CD4-positive, alpha-beta T cell (primary cell): ENCODE measurements around the gene SNTG2. TPM values are rescaled to one million over a fixed set of nuclear protein-coding genes. Genes with fewer than 3 reads are reported as not detected.

ENCODE experiments used
- ATAC-seq: fragments of 200-7000 bp; cut with Tn5 transposase; one replicate; pipeline ENCODE4 v1.10.0; 2022; ENCODE audit warnings: mild to moderate bottlenecking; ENCODE audit not compliant: poor library complexity
- CTCF ChIA-PET: fragments of 350-600 bp; sonication (Branson Sonifier 250); formaldehyde crosslinking; loops from one replicate; lab custom pipeline; 2021; ENCODE audit warnings: antibody characterized with exemption, inconsistent platforms; lab: Charles Lee
- POLR2A ChIA-PET: fragments of 350-600 bp; sonication (Branson Sonifier 250); formaldehyde crosslinking; loops from one replicate; lab custom pipeline; 2021; ENCODE audit warnings: antibody characterized with exemption, inconsistent platforms; lab: Charles Lee
- DNase-seq, 14 experiments: peaks; one replicate each; pipeline ENCODE4 v3.0.0-alpha.2; 2013 to 2020; ENCODE audit warnings: mixed read lengths in 2 of 14
- H3K27ac ChIP-seq, 2 donors: one replicate each; pipeline versions ENCODE4 v1.5.1 to v1.7.0; 2013; ENCODE audit warnings: low read length in 2 of 2, low read depth in 1 of 2, mild to moderate bottlenecking in 1 of 2
- H3K27me3 ChIP-seq, 2 experiments: 1 replicate in 1 of 2; 2 replicates in 1 of 2; pipeline versions ENCODE4 v1.6.1 to v1.7.0; 2013; ENCODE audit warnings: low read length in 2 of 2, control low read depth in 1 of 2, mild to moderate bottlenecking in 1 of 2, moderate library complexity in 1 of 2; ENCODE audit not compliant: insufficient read depth in 2 of 2, control insufficient read depth in 1 of 2
- H3K36me3 ChIP-seq: one replicate; pipeline ENCODE4 v1.6.1; 2013; ENCODE audit warnings: low read length, control low read depth; ENCODE audit not compliant: insufficient read depth
- H3K4me1 ChIP-seq: one replicate; pipeline ENCODE4 v1.6.1; 2013; ENCODE audit warnings: low read length, control low read depth; ENCODE audit not compliant: insufficient read depth
- H3K4me3 ChIP-seq: one replicate; pipeline ENCODE4 v1.5.1; 2013; ENCODE audit warnings: mild to moderate bottlenecking, low read length, moderate library complexity
- H3K9me3 ChIP-seq, 2 experiments: 1 replicate in 1 of 2; 2 replicates in 1 of 2; pipeline versions ENCODE4 v1.6.1 to v1.7.0; 2013; ENCODE audit warnings: low read length in 2 of 2, mild to moderate bottlenecking in 2 of 2, control low read depth in 1 of 2, moderate library complexity in 1 of 2; ENCODE audit not compliant: control insufficient read depth in 1 of 2, insufficient read depth in 1 of 2
- H3K27ac Mint-ChIP-seq: one replicate; pipeline ENCODE4 v1.8.0; 2020; ENCODE audit warnings: mixed read lengths
- H3K27me3 Mint-ChIP-seq: one replicate; pipeline ENCODE4 v1.8.0; 2021; ENCODE audit warnings: mixed read lengths
- H3K36me3 Mint-ChIP-seq: one replicate; pipeline ENCODE4 v1.8.0; 2021; ENCODE audit warnings: low read depth, mixed read lengths
- H3K4me1 Mint-ChIP-seq: one replicate; pipeline ENCODE4 v1.8.0; 2021; ENCODE audit warnings: low read depth, mixed read lengths
- H3K4me3 Mint-ChIP-seq: one replicate; pipeline ENCODE4 v1.8.0; 2020; ENCODE audit warnings: mild to moderate bottlenecking, mixed read lengths
- H3K9me3 Mint-ChIP-seq: one replicate; pipeline ENCODE4 v1.8.0; 2020; ENCODE audit warnings: mixed read lengths
- intact Hi-C, 2 experiments: fragments of 100-400 bp; cut with DNase I in 1 of 2; cut with micrococcal nuclease in 1 of 2; formaldehyde crosslinking; loops; one replicate each; pipeline versions ENCODE4 v1.15.1 to v1.9.0; 2023 to 2025; cut with DNase I, micrococcal nuclease
- total RNA-seq, 174 experiments: library from RNA in 2 of 174; stranded (reverse) in 2 of 174; gene quantifications; one replicate each; pipeline ENCODE4 v1.2.3 and lab custom pipeline; 2021 to 2026
- TF ChIP-seq, protein P1 (sequence below): fragments of 200-600 bp; IDR thresholded peaks from one replicate; pipeline ENCODE4 v1.8.0; 2022; ENCODE audit warnings: antibody characterized with exemption, mild to moderate bottlenecking

The SNTG2 gene
- total RNA-seq, 2 experiments from 2014 or later = 1.1 to 1.5 TPM

DNA sequence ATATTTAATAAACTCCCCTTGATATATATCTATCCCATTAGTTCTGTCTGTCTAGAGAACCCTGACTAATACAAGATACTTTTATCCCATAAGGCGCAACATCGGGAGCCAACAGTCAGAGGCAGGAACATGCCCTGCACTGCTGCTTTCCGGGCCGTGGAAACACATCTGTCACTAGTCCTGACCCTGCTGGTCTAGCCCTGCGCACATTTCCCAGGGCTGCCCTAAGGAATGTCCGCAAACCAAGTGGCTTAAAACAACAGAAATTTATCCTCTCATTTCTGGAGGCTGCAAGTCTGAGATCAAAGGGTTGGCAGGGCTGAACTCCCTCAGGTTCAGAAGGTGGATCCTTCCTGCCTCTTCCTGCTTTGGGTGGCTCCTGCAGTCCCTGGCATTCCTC, 348.4 kb downstream of the SNTG2 start:
- CTCF ChIA-PET = no interaction called here
- Mint-ChIP-seq H3K27me3 (peaks cover 4% of the 10 kb centered on the region), H3K36me3 (no peaks in the 10 kb centered on the region), H3K4me1 (peaks cover 12% of the 10 kb centered on the region), H3K27ac (no peak overlapping the region), H3K4me3 (no peak overlapping the region), H3K9me3 (no peaks in the 10 kb centered on the region)
- Histone ChIP-seq H3K27me3 (no peaks in the 10 kb centered on the region), H3K27ac (no peak overlapping the region), H3K4me3 (no peak overlapping the region), H3K9me3 (peaks cover 0 to 3% of the 10 kb centered on the region in 2 experiments), H3K4me1 (no peaks in the 10 kb centered on the region), H3K36me3 (no peaks in the 10 kb centered on the region)
- POLR2A ChIA-PET = no interaction called here
- TF ChIP-seq, protein P1, sequence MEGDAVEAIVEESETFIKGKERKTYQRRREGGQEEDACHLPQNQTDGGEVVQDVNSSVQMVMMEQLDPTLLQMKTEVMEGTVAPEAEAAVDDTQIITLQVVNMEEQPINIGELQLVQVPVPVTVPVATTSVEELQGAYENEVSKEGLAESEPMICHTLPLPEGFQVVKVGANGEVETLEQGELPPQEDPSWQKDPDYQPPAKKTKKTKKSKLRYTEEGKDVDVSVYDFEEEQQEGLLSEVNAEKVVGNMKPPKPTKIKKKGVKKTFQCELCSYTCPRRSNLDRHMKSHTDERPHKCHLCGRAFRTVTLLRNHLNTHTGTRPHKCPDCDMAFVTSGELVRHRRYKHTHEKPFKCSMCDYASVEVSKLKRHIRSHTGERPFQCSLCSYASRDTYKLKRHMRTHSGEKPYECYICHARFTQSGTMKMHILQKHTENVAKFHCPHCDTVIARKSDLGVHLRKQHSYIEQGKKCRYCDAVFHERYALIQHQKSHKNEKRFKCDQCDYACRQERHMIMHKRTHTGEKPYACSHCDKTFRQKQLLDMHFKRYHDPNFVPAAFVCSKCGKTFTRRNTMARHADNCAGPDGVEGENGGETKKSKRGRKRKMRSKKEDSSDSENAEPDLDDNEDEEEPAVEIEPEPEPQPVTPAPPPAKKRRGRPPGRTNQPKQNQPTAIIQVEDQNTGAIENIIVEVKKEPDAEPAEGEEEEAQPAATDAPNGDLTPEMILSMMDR = no peak
- intact Hi-C loops = no loop called here
- DNase-seq (no peak), ATAC-seq (no peak)

DNA sequence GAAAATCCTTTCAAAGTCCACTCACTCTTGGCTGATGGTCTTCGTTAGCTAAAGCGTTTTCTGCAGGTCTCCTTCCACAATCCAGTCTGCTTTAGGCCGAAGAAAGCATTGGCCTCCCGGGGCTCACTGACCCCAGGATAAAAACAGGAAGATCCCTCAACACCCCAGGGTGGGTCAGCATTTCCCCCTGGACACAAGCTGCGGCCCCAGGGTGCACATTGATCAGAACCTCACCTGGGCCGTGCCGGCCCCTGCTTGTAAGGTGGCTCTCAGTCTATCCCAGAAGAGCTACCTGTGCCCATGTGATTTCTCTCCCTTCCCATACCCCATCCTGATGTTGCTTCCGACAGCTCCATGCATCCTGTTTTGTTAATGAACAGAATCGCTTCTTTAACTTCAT, 349.6 kb downstream of the SNTG2 start:
- Histone ChIP-seq H3K4me1 (no peaks in the 10 kb centered on the region), H3K27me3 (no peaks in the 10 kb centered on the region), H3K4me3 (no peak overlapping the region), H3K36me3 (no peaks in the 10 kb centered on the region), H3K27ac (no peak overlapping the region), H3K9me3 (peaks cover 0 to 3% of the 10 kb centered on the region in 2 experiments)
- Mint-ChIP-seq H3K36me3 (no peaks in the 10 kb centered on the region), H3K9me3 (no peaks in the 10 kb centered on the region), H3K4me3 (no peak overlapping the region), H3K27me3 (peaks cover 3% of the 10 kb centered on the region), H3K27ac (no peak overlapping the region), H3K4me1 (peaks cover 13% of the 10 kb centered on the region)
- POLR2A ChIA-PET = no interaction called here
- intact Hi-C loops = no loop called here
- CTCF ChIA-PET = no interaction called here
- TF ChIP-seq, protein P1 = no peak
- no peak for DNase-seq
- no peak for ATAC-seq

DNA sequence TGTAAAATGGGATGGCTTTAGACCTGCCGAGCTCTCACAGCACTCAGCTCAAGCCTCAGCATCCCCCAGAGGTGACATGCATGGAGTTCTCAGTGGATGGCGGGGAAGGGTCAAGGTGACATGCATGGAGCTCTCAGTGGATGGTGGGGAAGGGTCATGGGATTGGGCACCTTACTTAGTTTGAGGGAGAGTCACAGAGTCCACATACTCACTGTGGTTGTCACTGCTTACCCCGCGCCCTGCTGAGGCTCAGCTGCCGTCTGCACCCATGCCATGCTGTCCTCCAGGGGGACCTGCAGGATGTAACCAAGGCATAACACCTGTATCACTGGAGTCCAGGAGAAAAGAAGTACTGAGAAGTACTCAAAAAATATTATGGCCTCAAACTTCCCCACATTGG, 350.4 kb downstream of the SNTG2 start:
- DNase-seq (no peak), ATAC-seq (no peak)
- H3K9me3 Mint-ChIP-seq = no peaks in the 10 kb centered on the region
- no peaks in the 10 kb centered on the region for H3K36me3 ChIP-seq
- H3K4me1 ChIP-seq = no peaks in the 10 kb centered on the region
- no peak overlapping the region for H3K4me3 Mint-ChIP-seq
- no peak overlapping the region for H3K27ac ChIP-seq
- no peak overlapping the region for H3K27ac Mint-ChIP-seq
- CTCF ChIA-PET = no interaction called here
- intact Hi-C loops = no loop called here
- no peaks in the 10 kb centered on the region for H3K27me3 ChIP-seq
- peaks cover 0 to 3% of the 10 kb centered on the region in 2 experiments for H3K9me3 ChIP-seq
- H3K4me1 Mint-ChIP-seq = peaks cover 13% of the 10 kb centered on the region
- TF ChIP-seq, protein P1 = no peak
- POLR2A ChIA-PET = interaction anchor here (0.6 kb wide), 1 partner anchor 1380 kb away, joined by 4 read pairs; no protein-coding TSS in a partner anchor
- no peaks in the 10 kb centered on the region for H3K27me3 Mint-ChIP-seq
- H3K4me3 ChIP-seq = no peak overlapping the region
- H3K36me3 Mint-ChIP-seq = no peaks in the 10 kb centered on the region
